Trophoblast cell (in vitro differentiated cells and primary cell): ENCODE results near the gene REXO2.

ENCODE experiments used
- DNase-seq, 2 donors: peaks; one replicate each; pipeline ENCODE4 v3.0.0-alpha.2; 2016
- H2AFZ ChIP-seq: 2 replicates; pipeline ENCODE4 v1.6.1; 2013; ENCODE audit warnings: low read length, moderate library complexity, mild to moderate bottlenecking; ENCODE audit not compliant: insufficient read depth, poor library complexity
- H2AK5ac ChIP-seq: 2 replicates; pipeline ENCODE4 v1.6.1; 2013; ENCODE audit warnings: mild to moderate bottlenecking, low read length
- H2BK120ac ChIP-seq: 2 replicates; pipeline ENCODE4 v1.6.1; 2013; ENCODE audit warnings: low read length, mild to moderate bottlenecking, moderate library complexity; ENCODE audit not compliant: insufficient read depth, poor library complexity
- H2BK12ac ChIP-seq: 2 replicates; pipeline ENCODE4 v1.6.1; 2013; ENCODE audit warnings: mild to moderate bottlenecking, low read length, moderate library complexity
- H2BK5ac ChIP-seq: 2 replicates; pipeline ENCODE4 v1.6.1; 2013; ENCODE audit warnings: low read length, low read depth, moderate library complexity, mild to moderate bottlenecking; ENCODE audit not compliant: poor library complexity
- H3K14ac ChIP-seq: 2 replicates; pipeline ENCODE4 v1.6.1; 2013; ENCODE audit warnings: mild to moderate bottlenecking, low read length
- H3K18ac ChIP-seq: 2 replicates; pipeline ENCODE4 v1.6.1; 2013; ENCODE audit warnings: mild to moderate bottlenecking, low read length
- H3K23ac ChIP-seq: 2 replicates; pipeline ENCODE4 v1.6.1; 2013; ENCODE audit warnings: low read length
- H3K27ac ChIP-seq: 2 replicates; pipeline ENCODE4 v1.5.1; 2013; ENCODE audit warnings: low read depth, mild to moderate bottlenecking, inconsistent platforms, low read length, moderate library complexity
- H3K27me3 ChIP-seq: 2 replicates; pipeline ENCODE4 v1.6.1; 2013; ENCODE audit warnings: inconsistent platforms, mild to moderate bottlenecking, low read length, moderate library complexity; ENCODE audit not compliant: insufficient read depth
- H3K36me3 ChIP-seq, 2 experiments: 1 replicate in 1 of 2; 2 replicates in 1 of 2; pipeline ENCODE4 v1.6.1; 2013; ENCODE audit warnings: low read length in 2 of 2, mild to moderate bottlenecking in 2 of 2, moderate library complexity in 1 of 2; ENCODE audit not compliant: insufficient read depth in 2 of 2, control insufficient read depth in 1 of 2
- H3K4ac ChIP-seq: 2 replicates; pipeline ENCODE4 v1.6.1; 2013; ENCODE audit warnings: low read depth, mild to moderate bottlenecking, low read length, moderate library complexity
- H3K4me1 ChIP-seq, 2 experiments: 1 replicate in 1 of 2; 2 replicates in 1 of 2; pipeline ENCODE4 v1.6.1; 2013; ENCODE audit warnings: low read length in 2 of 2, mild to moderate bottlenecking in 2 of 2, moderate library complexity in 1 of 2; ENCODE audit not compliant: insufficient read depth in 2 of 2, control insufficient read depth in 1 of 2
- H3K4me2 ChIP-seq: 2 replicates; pipeline ENCODE4 v1.6.1; 2013; ENCODE audit warnings: inconsistent platforms, mild to moderate bottlenecking, low read length, moderate library complexity
- H3K4me3 ChIP-seq: 2 replicates; pipeline ENCODE4 v1.5.1; 2013; ENCODE audit warnings: mild to moderate bottlenecking, low read depth, low read length, inconsistent platforms
- H3K79me1 ChIP-seq: one replicate; pipeline ENCODE4 v1.6.1; 2013; ENCODE audit warnings: low read length
- H3K79me2 ChIP-seq: 2 replicates; pipeline ENCODE4 v1.6.1; 2013; ENCODE audit warnings: low read length, mild to moderate bottlenecking; ENCODE audit not compliant: control insufficient read depth, insufficient read depth, poor library complexity
- H3K9ac ChIP-seq: 2 replicates; pipeline ENCODE4 v1.6.1; 2013; ENCODE audit warnings: mild to moderate bottlenecking, low read length
- H3K9me3 ChIP-seq: 2 replicates; pipeline ENCODE4 v1.6.1; 2013; ENCODE audit warnings: low read depth, mild to moderate bottlenecking, control low read depth, inconsistent platforms, low read length; ENCODE audit not compliant: insufficient read depth
- H4K12ac ChIP-seq: 2 replicates; pipeline ENCODE4 v1.6.1; 2013; ENCODE audit warnings: low read depth, mild to moderate bottlenecking, low read length, moderate library complexity
- H4K8ac ChIP-seq: 2 replicates; pipeline ENCODE4 v1.6.1; 2013; ENCODE audit warnings: low read depth, mild to moderate bottlenecking, low read length, moderate library complexity
- H4K91ac ChIP-seq: one replicate; pipeline ENCODE4 v1.6.1; 2013; ENCODE audit warnings: low read depth, mild to moderate bottlenecking, low read length, moderate library complexity
- WGBS: extraction: QIAGEN DNeasy Blood & Tissue Kit; methylation state at CpG from one replicate; pipeline ENCODE4 v1.1.7; 2013; ENCODE audit warnings: missing lambda C conversion rate; ENCODE audit not compliant: insufficient read length, insufficient coverage; ENCODE audit errors: extremely low coverage; 5-methylcytosine and 5-hydroxymethylcytosine counted together

The REXO2 gene

DNA sequence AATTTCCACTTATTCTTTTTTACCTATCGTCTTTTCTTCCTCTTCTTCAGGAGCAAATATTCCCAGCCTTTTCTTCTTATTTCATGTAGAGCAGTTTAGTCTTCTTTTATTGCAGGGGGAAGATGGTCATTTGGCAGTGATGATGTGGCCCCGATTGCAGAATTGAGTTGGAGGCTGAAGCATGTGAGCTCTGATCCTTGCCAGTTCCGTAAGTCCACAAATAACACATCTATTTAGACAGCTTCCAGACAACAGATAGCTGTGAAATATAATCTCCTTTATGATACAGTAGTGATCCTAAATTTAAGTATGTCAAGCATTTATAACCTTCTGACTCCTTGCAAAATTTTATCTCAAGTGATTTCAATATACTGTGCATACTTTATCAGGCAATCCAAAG is 27.5 kb downstream of the REXO2 start:
- peak in 1 of 2 donors; percentile 2 for DNase-seq
- no peak overlapping the region for H3K23ac ChIP-seq
- no peak overlapping the region for H4K12ac ChIP-seq
- H3K4me3 ChIP-seq: no peak overlapping the region
- no peaks in the 10 kb centered on the region for H3K79me2 ChIP-seq
- no peak overlapping the region for H3K4me2 ChIP-seq
- no peaks in the 10 kb centered on the region for H3K79me1 ChIP-seq
- no peak overlapping the region for H2BK5ac ChIP-seq
- no peaks in the 10 kb centered on the region for H3K9me3 ChIP-seq
- no peak overlapping the region for H4K91ac ChIP-seq
- H3K36me3 ChIP-seq: peaks cover 0 to 2% of the 10 kb centered on the region in 2 experiments
- H3K4ac ChIP-seq: no peak overlapping the region
- H2BK12ac ChIP-seq: no peak overlapping the region
- H3K27ac ChIP-seq: no peak overlapping the region
- H3K4me1 ChIP-seq: no peaks in the 10 kb centered on the region
- no peak overlapping the region for H3K14ac ChIP-seq
- WGBS: no CpG with 5 or more reads among the region's 3 CpGs
- no peak overlapping the region for H2AK5ac ChIP-seq
- H2BK120ac ChIP-seq: no peak overlapping the region
- no peaks in the 10 kb centered on the region for H3K27me3 ChIP-seq
- no peak overlapping the region for H3K18ac ChIP-seq
- no peak overlapping the region for H2AFZ ChIP-seq
- no peak overlapping the region for H4K8ac ChIP-seq
- H3K9ac ChIP-seq: no peak overlapping the region

DNA sequence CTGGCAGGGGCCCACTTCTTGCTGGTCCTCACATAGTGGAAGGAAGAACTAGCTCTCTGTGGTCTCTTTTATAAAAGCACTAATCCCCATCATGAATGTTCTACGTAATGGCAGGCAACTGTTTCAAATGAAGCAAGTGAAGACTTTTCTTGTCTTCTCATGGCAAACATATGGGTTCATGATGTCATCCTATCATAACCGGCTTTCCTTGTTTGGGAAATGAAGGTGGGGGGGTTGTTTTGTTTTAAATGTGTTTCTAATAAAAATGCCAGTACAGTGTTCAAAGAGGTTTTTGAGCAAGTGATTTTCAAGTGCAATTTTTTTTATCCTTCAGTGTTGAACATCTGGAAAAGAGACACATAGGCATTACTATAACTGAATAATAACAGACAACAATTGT is 33.4 kb downstream of the REXO2 start:
- no peak overlapping the region for H2AFZ ChIP-seq
- H3K36me3 ChIP-seq: no peaks in the 10 kb centered on the region
- no peaks in the 10 kb centered on the region for H3K9me3 ChIP-seq
- H4K12ac ChIP-seq: no peak overlapping the region
- H3K14ac ChIP-seq: no peak overlapping the region
- H2BK120ac ChIP-seq: no peak overlapping the region
- H3K79me2 ChIP-seq: no peaks in the 10 kb centered on the region
- H3K4me2 ChIP-seq: no peak overlapping the region
- no peak overlapping the region for H4K91ac ChIP-seq
- no peak overlapping the region for H3K4me3 ChIP-seq
- H3K27me3 ChIP-seq: no peaks in the 10 kb centered on the region
- H3K4me1 ChIP-seq: no peaks in the 10 kb centered on the region
- no peak overlapping the region for H3K27ac ChIP-seq
- no peak overlapping the region for H3K9ac ChIP-seq
- H3K18ac ChIP-seq: no peak overlapping the region
- no peaks in the 10 kb centered on the region for H3K79me1 ChIP-seq
- no peak overlapping the region for H2AK5ac ChIP-seq
- H2BK12ac ChIP-seq: no peak overlapping the region
- no peak overlapping the region for H3K4ac ChIP-seq
- no peak overlapping the region for H3K23ac ChIP-seq
- peak in 1 of 2 donors; percentile 6 for DNase-seq
- no CpG with 5 or more reads among the region's 2 CpGs for WGBS
- H2BK5ac ChIP-seq: no peak overlapping the region
- H4K8ac ChIP-seq: no peak overlapping the region

DNA sequence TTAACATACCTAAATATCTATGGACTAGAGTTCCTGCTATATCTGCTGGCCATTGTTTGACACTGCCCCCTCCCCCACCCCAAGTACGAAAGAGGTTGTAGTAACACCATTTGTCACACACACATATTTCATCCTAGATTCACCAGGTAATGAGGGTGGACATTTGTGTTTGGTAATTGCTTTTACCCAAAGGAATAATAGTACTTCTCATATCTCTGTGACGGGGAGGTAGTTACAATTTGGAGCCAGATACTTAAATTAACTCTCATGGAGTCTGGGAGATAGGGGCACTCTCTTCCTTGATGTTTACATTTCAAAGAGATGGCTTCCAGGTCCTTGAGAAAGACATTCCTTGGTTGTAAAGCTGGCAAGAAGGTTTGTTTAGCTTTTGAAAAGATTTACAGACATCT is 38.7 kb downstream of the REXO2 start:
- no peaks in the 10 kb centered on the region for H3K79me2 ChIP-seq
- H3K14ac ChIP-seq: no peak overlapping the region
- no peak overlapping the region for H3K9ac ChIP-seq
- no peak overlapping the region for H4K12ac ChIP-seq
- H3K27ac ChIP-seq: no peak overlapping the region
- H2AK5ac ChIP-seq: no peak overlapping the region
- H4K91ac ChIP-seq: no peak overlapping the region
- H2BK5ac ChIP-seq: no peak overlapping the region
- H3K79me1 ChIP-seq: peaks cover 2% of the 10 kb centered on the region
- no peak overlapping the region for H4K8ac ChIP-seq
- DNase-seq: peak in 1 of 2 donors; percentile 23
- no peaks in the 10 kb centered on the region for H3K9me3 ChIP-seq
- no peak overlapping the region for H2AFZ ChIP-seq
- H3K23ac ChIP-seq: no peak overlapping the region
- no peaks in the 10 kb centered on the region for H3K27me3 ChIP-seq
- H3K4me3 ChIP-seq: no peak overlapping the region
- WGBS: no CpG with 5 or more reads among the region's 2 CpGs
- no peak overlapping the region for H3K4ac ChIP-seq
- H3K4me2 ChIP-seq: peak overlapping the region; percentile 4
- H3K4me1 ChIP-seq: peaks cover 0 to 3% of the 10 kb centered on the region in 2 experiments
- no peak overlapping the region for H3K18ac ChIP-seq
- H2BK120ac ChIP-seq: no peak overlapping the region
- H3K36me3 ChIP-seq: no peaks in the 10 kb centered on the region
- no peak overlapping the region for H2BK12ac ChIP-seq

DNA sequence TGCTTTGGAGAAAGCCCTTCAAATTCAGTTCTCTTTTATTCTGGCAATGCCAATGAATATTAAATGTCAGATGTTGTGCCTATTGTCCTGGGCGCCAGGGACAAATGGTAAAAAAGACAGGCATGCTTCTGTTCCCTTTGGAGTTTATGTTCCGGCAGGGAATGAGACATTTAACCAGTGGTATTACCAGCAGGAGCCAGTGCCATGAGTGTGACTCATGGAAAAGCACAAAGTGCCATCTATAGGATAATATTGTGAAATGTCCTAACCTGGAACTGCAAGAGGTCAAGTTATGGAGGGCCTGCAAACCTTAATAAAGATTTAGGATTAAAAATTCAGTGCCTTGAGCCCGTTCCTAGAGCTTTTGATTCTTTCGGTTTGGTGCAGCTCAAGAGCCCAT is 39.5 kb downstream of the REXO2 start:
- H3K27me3 ChIP-seq: no peaks in the 10 kb centered on the region
- no peak overlapping the region for H2AFZ ChIP-seq
- H4K12ac ChIP-seq: no peak overlapping the region
- H3K9me3 ChIP-seq: no peaks in the 10 kb centered on the region
- no peak overlapping the region for H2AK5ac ChIP-seq
- no peak overlapping the region for H3K4me2 ChIP-seq
- H3K36me3 ChIP-seq: no peaks in the 10 kb centered on the region
- no peak overlapping the region for H2BK5ac ChIP-seq
- H3K14ac ChIP-seq: no peak overlapping the region
- peak overlapping the region; percentile 56 for H2BK12ac ChIP-seq
- no peak overlapping the region for H3K18ac ChIP-seq
- peak; percentile 30 to 66 for DNase-seq
- no peak overlapping the region for H3K4me3 ChIP-seq
- no peak overlapping the region for H4K91ac ChIP-seq
- H4K8ac ChIP-seq: no peak overlapping the region
- H3K23ac ChIP-seq: no peak overlapping the region
- no CpG with 5 or more reads among the region's 4 CpGs for WGBS
- H3K27ac ChIP-seq: no peak overlapping the region
- no peak overlapping the region for H3K4ac ChIP-seq
- no peak overlapping the region for H3K9ac ChIP-seq
- peak overlapping the region; percentile 70 for H2BK120ac ChIP-seq
- peaks cover 0 to 3% of the 10 kb centered on the region in 2 experiments for H3K4me1 ChIP-seq
- peaks cover 2% of the 10 kb centered on the region for H3K79me1 ChIP-seq
- H3K79me2 ChIP-seq: no peaks in the 10 kb centered on the region
